Measurements from ENCODE around the gene LYZL6. TPM values are rescaled to one million over a fixed set of nuclear protein-coding genes. Genes with fewer than 3 reads are reported as not detected.
"Not testable (repeated sequence)": the region's sequence is repeated elsewhere in the genome, so short reads cannot be mapped to it uniquely, and the experiment has no call there.

Gene LYZL6
- polyA plus RNA-seq, 4 donors, result not detected

GRCh38 chr17:35948092-35948491 lies 4.6 kb upstream of the LYZL6 start:
- DNase-seq (ENCODE audit: low read depth in 4 of 4, low spot score in 2 of 4), result no peak

GRCh38 chr17:35947156-35947585 lies 3.7 kb upstream of the LYZL6 start:
- DNase-seq (ENCODE audit: low read depth in 4 of 4, low spot score in 2 of 4), result peak in 2 of 4 donors; percentile 7 to 40

GRCh38 chr17:35944151-35944550 lies 638 bp upstream of the LYZL6 start:
- no peak for DNase-seq (ENCODE audit: low read depth in 4 of 4, low spot score in 2 of 4)

- peak in 1 of 4 donors; percentile 18 for DNase-seq (ENCODE audit: low read depth in 4 of 4, low spot score in 2 of 4)
Observed at GRCh38 chr17:35942588-35943186, 826 bp downstream of the LYZL6 start.

- not testable (repeated sequence) for DNase-seq (ENCODE audit: low read depth in 4 of 4, low spot score in 2 of 4)
Observed at GRCh38 chr17:35938492-35938891, 5.0 kb downstream of the LYZL6 start.

- DNase-seq (ENCODE audit: low read depth in 4 of 4, low spot score in 2 of 4), result no peak
Observed at GRCh38 chr17:35936063-35936462, 7.5 kb downstream of the LYZL6 start.

- DNase-seq (ENCODE audit: low read depth in 4 of 4, low spot score in 2 of 4), result no peak
Observed at GRCh38 chr17:35934760-35935159, 8.8 kb downstream of the LYZL6 start.

GRCh38 chr17:35932586-35932985 lies 10.9 kb downstream of the LYZL6 start:
- DNase-seq (ENCODE audit: low read depth in 4 of 4, low spot score in 2 of 4), result peak in 1 of 4 donors; percentile 26

GRCh38 chr17:35931794-35932425 lies 11.6 kb downstream of the LYZL6 start:
- DNase-seq (ENCODE audit: low read depth in 4 of 4, low spot score in 2 of 4), result peak in 1 of 4 donors; percentile 33

- DNase-seq (ENCODE audit: low read depth in 4 of 4, low spot score in 2 of 4), result peak in 3 of 4 donors; percentile 54 to 78 (median 70)
Observed at GRCh38 chr17:35930211-35931065, 13.1 kb downstream of the LYZL6 start, which contains the start of gene RDM1. RDM1 (minus strand) TSS chr17:35930773; CDS start chr17:35930727, 46 bp downstream.

- DNase-seq (ENCODE audit: low read depth in 4 of 4, low spot score in 2 of 4), result no peak
Observed at GRCh38 chr17:35927714-35928113, 15.8 kb downstream of the LYZL6 start.

- DNase-seq (ENCODE audit: low read depth in 4 of 4, low spot score in 2 of 4), result no peak
Observed at GRCh38 chr17:35923609-35924114, 19.9 kb downstream of the LYZL6 start.

GRCh38 chr17:35920229-35920628 lies 23.3 kb downstream of the LYZL6 start:
- DNase-seq (ENCODE audit: low read depth in 4 of 4, low spot score in 2 of 4), result no peak

GRCh38 chr17:35918665-35919064 lies 24.8 kb downstream of the LYZL6 start:
- no peak for DNase-seq (ENCODE audit: low read depth in 4 of 4, low spot score in 2 of 4)

GRCh38 chr17:35917519-35918213 lies 25.8 kb downstream of the LYZL6 start:
- DNase-seq (ENCODE audit: low read depth in 4 of 4, low spot score in 2 of 4), result no peak

GRCh38 chr17:35915153-35915964 lies 28.2 kb downstream of the LYZL6 start:
- no peak for DNase-seq (ENCODE audit: low read depth in 4 of 4, low spot score in 2 of 4)

GRCh38 chr17:35914354-35914753 lies 29.2 kb downstream of the LYZL6 start:
- no peak for DNase-seq (ENCODE audit: low read depth in 4 of 4, low spot score in 2 of 4)

GRCh38 chr17:35913609-35914008 lies 29.9 kb downstream of the LYZL6 start:
- DNase-seq (ENCODE audit: low read depth in 4 of 4, low spot score in 2 of 4), result no peak

GRCh38 chr17:35912942-35913341 lies 30.6 kb downstream of the LYZL6 start:
- no peak for DNase-seq (ENCODE audit: low read depth in 4 of 4, low spot score in 2 of 4)

All from left renal cortex interstitium (tissue), 4 donors.